CD4-positive, alpha-beta T cell treated with Interleukin-2 at 100 ng/mL for 4 hours (primary cell): Measurements from ENCODE around the gene GHR.
"Not testable (repeated sequence)": the region's sequence is repeated elsewhere in the genome, so short reads cannot be mapped to it uniquely, and the experiment has no call there.

Experiments
- DNase-seq: peaks from one replicate; pipeline ENCODE4 v3.0.0-alpha.2; 2020; ENCODE audit warnings: low spot score

The GHR gene

DNA sequence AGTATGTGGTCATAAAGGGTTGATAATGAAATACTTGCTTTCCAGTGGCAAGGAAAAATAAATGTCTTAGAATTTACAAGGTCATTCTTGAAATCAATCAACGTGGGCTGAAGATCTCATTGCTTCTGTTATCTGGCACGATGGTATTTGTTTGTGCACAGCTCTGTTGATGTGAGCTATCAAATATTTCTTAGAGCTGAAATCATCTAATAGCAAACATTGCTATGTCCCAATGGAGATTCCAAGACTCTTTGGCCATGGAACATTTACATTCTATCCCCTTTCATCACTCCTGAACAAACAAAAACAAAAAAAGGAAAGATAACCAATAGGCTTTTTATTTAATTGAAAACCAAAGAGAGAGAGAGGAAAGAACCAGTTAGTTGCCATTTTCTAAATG lies 221.9 kb downstream of the GHR start:
- DNase-seq, result no peak

DNA sequence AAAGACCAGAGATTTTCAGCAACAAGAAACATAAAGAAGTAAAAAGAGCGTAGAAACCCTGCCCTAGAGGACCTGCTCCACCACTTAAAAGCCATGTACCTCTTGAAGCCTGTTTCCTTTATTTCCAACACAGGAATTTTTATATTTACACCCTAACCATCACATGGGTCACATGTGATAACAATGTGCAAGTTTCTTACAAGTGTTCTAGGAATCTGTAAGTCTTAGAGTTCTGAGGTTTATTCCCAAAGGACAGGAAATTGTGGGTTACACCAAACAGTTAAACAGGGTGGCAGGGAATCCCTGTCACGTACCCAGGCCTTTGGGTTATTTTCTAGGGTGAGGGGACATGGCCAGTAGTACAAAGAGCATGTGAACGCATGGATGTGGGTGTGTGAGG lies 224.8 kb downstream of the GHR start:
- DNase-seq, result no peak

DNA sequence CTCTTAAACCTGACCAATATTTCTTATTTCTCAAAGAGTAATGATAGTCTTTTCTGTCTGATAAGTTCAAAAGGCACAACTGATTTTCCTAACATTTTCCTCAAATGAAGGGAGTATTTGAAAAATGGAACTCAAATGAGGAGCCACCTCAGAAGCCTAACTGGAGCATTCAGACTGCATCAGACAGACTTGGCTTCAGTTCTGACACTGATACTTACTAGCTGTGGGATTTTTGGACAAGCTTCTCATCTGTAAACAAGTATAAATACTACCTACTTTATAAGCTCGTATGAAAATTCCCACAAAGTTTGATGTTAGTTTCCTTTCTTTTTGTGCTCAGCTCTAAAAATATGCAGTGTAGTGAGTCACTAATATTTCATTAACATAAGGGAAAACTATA lies 225.7 kb downstream of the GHR start:
- no peak for DNase-seq

DNA sequence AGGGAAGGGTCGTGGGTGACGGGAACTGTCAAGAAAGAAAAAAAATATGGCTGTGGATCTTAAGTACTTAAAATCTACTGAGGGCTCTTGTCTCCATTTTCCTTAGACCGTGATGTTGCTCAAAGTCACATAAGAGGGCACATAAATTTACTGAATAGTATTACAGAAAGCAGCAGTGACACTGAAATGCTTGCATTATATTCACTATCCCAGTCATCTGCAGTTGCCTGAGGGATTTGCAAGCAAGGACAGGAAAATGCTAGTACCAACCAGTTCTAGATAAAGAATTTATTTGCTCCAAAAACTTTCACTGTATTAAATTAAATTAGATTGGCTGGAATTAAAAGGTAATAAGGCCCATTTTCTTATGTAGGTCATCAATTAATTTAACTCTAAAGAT lies 226.8 kb downstream of the GHR start:
- no peak for DNase-seq

DNA sequence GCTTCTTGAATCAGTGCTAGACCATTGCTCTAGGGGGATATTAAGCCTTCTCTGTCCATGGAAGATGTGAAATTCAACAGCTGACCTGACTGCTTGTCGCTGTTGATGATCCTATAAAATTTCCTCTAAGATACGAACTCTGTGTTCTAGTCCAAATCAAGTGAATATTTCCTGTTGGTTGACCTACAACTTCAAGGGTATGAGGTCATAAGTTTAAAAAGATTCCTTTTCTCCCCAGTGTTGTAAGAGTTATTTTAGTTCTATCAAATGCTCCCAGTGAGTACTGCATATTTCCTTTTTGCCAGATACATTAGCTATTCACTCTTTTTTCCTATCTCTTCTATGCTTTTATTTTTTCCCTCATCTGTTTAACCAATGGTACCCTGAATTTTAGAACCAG lies 230.5 kb downstream of the GHR start:
- no peak for DNase-seq

DNA sequence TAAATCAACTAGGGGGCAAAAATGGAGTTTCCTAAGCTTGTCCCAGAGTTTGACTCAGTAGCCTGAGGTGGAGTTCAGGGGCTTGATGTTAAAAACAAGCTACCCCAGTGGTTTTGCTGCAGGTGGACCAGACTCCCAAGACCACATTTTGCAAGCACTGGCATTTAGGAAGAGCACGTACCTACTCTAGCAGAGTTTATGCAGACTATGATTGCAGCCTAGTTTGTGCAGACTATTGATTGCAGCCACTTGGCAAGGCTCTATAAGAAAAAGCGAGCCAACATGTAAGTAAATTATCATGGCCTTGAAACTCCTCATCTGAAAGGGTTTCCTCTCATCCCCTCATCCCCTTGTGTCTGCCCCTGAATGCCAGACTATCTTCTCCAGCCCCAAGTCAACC lies 231.4 kb downstream of the GHR start:
- DNase-seq, result no peak

DNA sequence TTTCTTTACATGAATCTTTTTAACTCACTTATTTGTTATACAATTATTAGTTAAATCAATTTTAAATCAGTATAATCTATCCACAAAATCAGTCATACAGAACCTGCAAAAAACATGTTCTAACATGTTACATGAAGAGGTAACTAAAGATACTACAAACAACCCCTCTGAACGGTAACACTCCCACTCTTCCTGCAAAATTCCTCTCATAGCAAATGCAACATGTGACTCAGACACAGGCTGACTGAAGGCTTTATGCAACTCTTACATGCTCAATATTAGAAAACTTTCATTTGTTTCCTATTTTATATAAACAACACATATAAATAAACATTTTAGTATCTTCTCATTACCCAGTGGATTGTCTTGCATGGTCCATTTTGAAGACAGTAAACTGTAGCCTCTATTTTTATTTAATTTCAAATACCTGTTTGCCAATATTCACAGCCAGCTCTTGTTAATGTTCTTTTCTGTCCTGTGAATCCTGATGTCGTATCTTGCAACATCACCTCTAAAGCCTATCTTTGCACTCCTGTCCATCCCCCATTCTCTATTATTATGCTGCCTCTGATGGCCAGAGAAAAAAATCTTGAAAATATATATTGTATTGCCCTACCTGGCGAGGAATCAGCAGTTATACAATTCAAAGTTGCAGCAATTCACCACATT lies 232.9 kb downstream of the GHR start:
- no peak for DNase-seq

DNA sequence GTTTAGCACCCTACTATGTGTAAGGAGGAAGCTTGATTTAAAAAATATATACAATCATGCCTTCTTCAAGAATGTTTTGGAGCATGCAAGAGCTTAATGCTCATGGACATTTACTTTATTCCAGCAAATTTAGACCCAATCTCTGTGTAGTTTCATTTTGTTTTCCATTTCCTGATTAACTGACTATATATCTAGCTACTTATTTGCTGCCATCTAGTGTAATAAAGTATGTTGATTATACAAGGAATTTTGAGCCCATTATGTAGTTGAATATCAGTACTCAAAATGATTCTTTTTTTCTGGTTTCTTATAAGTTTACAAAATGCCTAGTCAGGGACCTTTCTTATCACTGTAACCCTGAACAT lies 233.4 kb downstream of the GHR start:
- no peak for DNase-seq

DNA sequence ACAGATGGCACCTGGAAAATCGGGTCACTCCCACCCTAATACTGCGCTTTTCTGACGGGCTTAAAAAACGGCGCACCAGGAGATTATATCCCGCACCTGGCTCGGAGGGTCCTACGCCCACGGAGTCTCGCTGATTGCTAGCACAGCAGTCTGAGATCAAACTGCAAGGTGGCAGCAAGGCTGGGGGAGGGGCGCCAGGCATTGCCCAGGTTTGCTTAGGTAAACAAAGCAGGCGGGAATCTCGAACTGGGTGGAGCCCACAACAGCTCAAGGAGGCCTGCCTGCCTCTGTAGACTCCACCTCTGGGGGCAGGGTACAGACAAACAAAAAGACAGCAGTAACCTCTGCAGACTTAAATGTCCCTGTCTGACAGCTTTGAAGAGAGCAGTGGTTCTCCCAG lies 236.6 kb downstream of the GHR start:
- not testable (repeated sequence) for DNase-seq

DNA sequence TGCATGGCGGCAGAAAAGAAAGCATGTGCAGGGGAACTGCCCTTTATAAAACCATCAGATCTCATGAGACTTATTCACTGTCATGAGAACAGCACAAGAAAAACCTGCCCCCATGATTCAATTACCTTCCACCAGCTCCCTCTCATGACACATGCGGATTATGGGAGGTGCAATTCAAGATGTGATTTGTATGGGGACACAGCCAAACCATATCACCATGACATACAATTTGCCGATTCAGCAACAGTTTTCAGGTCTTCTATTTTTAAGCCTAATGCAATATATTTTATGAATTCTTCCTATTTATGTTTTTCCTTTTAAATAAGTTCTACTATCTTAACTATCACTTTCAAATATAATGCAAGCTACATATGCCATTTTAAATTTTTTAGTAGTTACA lies 242.6 kb downstream of the GHR start:
- DNase-seq, result no peak

DNA sequence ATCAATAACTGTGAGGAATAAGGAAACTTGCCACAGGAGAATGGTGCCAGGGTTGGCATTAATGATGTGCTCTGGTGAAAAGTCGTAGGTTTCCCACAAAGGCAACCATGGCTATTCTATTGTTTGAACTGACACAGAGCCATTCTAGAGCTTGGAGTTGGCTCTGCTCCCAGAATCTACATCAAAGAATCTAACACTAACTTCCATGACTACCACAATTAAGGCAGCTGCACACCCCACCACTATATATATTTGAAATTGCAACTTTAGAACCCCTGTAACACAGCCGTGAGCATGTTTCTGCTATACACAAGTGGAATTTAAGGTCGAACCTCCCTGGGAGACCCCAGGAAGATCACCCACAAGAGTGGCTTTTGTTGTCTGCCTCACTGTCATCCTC lies 243.6 kb downstream of the GHR start:
- no peak for DNase-seq

DNA sequence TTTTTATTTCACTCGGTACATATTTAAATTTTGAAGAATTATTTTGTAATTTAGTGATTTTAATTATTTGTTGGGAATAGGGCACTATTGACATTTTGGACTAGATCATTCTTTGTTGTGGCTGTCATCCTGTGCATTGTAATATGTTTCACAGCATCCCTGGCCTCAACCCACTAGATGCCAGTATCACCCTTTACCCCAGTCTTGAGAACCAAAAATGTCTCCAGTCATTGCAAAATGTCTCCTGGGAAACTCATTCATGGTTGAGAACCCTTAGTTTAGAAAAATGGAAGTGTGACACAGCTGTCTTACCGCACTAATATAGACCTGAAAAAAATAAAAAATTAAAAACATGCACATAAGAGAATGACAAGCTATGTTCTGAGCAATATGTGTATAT lies 245.0 kb downstream of the GHR start:
- DNase-seq, result no peak

DNA sequence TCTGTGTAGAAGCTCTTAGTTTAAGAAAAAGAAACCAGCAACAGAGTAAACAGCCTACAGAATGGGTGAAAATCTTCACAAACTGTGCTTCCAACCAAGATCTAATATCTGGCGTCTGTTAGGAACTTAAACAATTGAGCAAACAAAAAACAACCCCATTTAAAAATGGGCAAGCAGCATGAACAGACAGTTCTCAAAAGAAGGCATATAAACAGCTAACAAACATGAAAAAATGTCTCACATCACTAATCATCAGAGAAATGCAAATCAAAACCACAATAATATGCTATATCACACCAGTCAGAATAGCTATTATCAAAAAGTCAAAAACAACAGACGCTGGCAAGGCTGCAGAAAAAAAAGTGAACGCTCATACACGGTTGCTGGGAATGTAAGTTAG lies 249.7 kb downstream of the GHR start:
- no peak for DNase-seq

DNA sequence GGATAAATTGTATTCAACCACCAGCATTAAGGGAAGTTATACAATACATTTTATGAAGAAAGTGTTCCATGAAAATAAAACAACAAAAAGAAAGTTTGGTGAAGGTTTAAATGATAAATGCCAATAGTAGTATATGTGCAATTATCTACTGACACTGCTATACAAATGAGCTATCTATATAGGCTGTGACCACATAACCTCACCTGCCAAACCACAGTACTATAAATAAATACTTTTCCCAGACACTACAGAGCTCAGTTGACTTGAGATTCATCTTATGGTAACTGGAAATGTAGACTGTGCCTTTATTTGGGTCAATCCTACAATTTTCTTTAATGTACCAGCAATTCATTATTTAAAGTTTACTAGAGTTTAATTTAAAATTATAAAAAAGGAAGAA lies 252.4 kb downstream of the GHR start:
- DNase-seq, result no peak

DNA sequence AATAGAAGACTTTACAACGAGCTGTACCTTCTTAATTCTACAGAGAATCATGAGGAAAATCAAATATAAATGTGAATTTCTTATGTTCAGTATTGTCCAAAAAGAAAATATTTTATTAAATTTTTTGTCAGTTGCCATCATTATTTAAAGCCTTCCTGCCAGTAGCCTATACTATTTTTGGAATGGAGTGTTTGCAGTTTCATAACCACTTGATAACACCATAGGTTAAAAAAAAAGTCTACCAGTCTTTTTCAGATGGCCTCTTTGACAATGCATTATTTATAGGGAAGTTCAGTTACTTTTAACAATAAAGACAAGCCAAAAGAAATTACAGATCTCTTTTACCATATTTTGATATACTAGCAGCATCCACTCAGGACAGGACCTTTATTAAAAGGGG lies 253.1 kb downstream of the GHR start:
- no peak for DNase-seq

DNA sequence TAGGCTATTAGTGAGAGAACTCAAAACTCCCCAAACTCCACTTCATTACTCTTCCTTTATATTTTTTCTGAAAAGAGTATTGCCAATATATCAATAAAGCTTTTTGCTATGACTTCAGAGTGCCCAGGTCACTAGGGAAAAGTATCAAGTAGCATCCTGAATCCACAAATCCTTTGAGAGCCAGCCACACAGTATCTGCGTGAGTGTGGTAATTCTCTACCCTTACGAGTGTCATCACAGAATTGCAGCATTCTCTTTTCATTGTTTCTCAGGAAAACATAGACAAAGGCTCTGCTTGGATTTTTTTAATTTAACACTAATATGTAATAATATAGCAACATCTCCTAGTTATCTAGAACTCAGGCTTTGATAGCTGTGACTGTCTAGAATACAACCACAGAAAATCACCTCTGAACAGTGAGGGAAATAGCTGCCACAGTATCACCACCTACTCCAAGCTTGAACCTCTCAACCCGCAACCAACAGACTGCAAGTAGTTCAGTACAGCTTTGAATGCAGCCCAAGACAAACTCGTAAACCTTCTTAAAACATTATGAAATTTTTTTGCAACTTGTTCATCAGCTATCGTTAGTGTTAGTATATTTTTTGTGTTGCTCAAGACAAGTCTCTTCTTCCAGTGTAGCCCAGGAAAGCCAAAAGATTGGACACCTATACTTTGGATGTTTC lies 254.1 kb downstream of the GHR start:
- DNase-seq, result no peak

DNA sequence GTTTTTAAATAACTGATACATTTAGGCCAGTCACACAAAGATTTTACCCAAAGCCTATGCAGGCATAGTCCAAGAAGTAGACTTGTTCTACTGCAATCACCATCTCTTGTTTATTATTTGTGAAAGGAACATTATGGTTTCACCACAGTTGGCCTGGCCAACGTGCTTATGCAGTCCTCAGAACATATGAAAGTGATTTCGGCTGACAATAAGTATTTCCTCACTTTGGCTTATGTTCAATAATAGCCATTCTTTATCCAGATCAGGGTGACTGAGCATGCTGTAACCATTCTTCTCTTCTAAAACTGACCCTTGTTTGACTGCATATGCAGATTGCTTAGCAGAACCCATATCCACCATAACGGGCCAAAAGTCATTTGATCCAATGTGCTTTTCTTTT lies 256.8 kb downstream of the GHR start:
- DNase-seq, result no peak

DNA sequence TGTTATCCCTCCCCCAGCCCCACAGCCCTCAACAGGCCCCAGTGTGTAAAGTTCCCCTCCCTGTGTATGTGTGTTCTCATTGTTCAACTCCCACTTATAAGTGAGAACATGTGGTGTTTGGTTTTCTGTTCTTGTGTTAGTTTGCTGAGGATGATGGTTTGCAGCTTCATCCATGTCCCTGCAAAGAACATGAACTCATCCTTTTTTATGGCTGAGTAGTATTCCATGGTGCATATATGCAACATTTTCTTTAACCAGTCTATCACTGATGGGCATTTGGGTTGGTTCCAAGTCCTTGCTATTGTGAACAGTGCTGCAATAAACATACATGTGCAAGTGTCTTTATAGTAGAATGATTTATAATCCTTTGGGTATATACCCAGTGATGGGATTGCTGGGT lies 261.8 kb downstream of the GHR start:
- not testable (repeated sequence) for DNase-seq

DNA sequence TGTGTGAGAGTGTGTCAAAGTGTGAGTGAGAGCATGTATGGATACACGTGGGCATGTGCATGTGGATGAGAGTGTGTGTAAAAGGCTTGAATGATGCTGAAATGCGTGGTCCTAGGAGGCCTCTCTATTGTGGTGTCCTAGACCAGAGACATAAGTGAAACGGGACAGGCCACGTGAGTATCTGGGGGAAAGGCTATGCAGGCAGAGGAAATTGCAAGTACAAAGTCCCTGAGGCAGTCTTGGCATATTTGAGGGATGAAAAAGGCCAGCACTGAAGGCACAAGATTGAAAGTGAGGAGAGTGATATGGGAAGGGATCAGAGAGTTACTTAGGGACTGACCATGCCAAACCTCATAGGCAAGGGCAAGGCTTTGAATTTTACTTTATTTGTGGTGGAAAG lies 266.2 kb downstream of the GHR start:
- no peak for DNase-seq

DNA sequence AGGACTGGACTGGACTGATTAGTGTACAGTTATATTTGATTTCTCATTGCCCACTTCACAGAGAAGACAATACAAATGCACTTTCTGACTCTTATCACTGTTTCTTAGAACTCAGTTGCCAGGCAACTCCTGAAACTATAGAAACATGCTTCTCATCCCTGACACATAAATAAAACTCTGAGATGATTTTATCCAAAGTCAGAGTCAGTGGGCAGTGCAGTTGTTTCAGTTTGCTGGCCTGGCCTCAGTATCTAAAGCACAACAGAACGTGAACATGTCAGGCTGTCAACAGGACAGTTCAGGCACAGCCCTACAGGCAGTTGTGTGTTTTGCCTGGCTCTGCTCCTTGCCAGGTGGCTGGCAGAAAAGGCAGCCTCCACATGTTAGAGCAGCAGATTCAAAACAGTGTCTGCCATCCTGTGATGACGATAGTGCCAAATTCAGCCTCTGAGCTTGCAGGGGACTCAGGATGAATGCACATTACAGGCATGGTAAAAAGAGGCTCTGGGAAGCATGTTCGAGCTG lies 268.2 kb downstream of the GHR start:
- no peak for DNase-seq

DNA sequence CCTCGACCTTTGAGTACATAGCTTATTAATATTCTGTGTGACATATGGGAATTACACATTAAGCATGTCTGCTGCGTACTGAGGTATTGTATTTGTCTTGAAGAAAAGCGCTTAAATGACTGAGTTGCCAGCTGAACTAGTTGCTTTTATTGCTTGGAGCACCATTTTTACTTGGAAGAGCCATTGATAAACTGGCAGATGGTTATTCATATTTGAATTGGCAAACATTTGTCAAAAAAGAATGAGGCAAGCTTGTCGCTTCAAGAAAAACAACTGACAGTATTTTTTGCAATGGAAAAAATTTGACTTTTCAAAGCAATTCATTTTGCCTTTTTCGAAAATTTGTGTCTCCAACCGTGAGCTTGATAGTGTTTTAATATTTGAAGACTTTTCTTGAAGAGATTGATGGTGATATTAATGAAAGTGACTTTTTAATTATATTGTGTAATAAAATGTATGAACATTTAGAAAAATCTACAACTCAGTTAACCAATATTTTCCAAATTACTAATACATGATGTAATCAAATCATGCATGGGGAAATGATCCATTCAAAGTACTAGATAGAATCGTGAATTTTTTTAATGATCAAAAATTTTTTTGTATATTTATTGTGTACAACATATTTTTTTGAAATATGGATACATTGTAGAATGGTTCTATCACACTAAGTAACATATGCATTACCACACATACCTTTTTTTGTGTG lies 278.3 kb downstream of the GHR start:
- no peak for DNase-seq

DNA sequence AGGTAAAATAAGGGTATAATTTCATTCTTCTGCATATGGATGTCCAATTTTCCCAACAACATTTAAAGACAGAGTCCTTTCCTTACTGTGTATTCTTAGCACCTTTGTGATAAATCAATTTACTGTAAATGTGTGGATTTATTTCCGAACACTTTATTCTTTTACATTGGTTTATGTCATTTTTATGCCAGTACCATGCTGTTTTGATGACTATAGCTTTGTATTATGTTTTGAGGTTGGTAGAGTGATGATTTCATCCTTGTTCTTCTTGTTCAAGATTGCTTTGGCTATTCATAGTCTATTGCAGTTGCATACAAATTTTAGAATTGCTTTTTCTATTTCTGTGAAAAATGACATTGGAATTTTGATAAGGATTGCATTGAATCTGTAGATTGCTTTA lies 280.0 kb downstream of the GHR start:
- DNase-seq, result no peak

DNA sequence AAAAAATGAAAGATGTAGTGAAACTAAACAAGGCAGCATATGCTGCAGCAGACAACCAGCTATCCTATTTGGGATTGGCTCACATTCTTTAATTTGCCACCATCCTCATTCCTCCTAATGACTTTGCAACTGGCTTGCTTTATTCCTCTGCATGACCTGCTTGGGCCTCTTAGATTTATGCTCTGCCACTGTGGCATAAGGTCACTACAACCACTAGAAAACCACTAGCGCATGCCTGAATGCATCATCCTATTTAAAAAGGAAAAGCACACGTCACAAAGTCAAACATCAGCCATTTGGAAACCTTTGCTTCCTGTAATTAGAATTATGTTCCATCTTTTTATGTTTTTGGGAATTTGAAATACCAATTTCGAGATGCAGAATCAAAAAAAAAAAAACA lies 292.5 kb downstream of the GHR start:
- no peak for DNase-seq
